ENCODE results near the gene CAST.
A peak's percentile ranks its signal among the peaks of the same experiment; 100 is the strongest.

GRCh38 chr5:96702503-96703383 lies 40.6 kb downstream of the CAST start:
- TF ChIP-seq CTCF (tag by site-specific recombination; IDR thresholded peaks at IDR 0.05) (no peak), SP2 (tag by site-specific recombination; IDR thresholded peaks at IDR 0.05) (peak; percentile 89), ZFP41 (tag by site-specific recombination; IDR thresholded peaks at IDR 0.05; ENCODE audit: borderline replicate concordance) (no peak), ZNF324 (tag by site-specific recombination; IDR thresholded peaks at IDR 0.05) (peak; percentile 52), ZNF121 (tag by site-specific recombination; IDR thresholded peaks at IDR 0.05) (0 out of 2 replicates have a peak, but pooled peaks have one; percentile 9), HOXA7 (CRISPR knock-in tag; IDR thresholded peaks at IDR 0.05; ENCODE audit: borderline replicate concordance) (no peak), ZNF114 (tag by site-specific recombination; IDR thresholded peaks at IDR 0.05) (no peak), PRDM10 (tag by site-specific recombination; IDR thresholded peaks at IDR 0.05) (peak; percentile 58), ZBTB11 (tag by site-specific recombination; conservative IDR thresholded peaks at IDR 0.05; ENCODE audit: low read depth) (peak; percentile 98), ATF2 (tag by site-specific recombination; IDR thresholded peaks at IDR 0.05; ENCODE audit: low read depth) (no peak), ZNF423 (tag by site-specific recombination; IDR thresholded peaks at IDR 0.05) (peak; percentile 28; the same call in 1 of the 2 replicates), ZNF549 (tag by site-specific recombination; IDR thresholded peaks at IDR 0.05) (no peak), ZNF660 (tag by site-specific recombination; IDR thresholded peaks at IDR 0.05) (peak; percentile 77), PATZ1 (tag by site-specific recombination; IDR thresholded peaks at IDR 0.05) (peak; percentile 88)

Measured in HEK293 (cell line).